HCT116 (cell line): ENCODE measurements around the gene NDE1. TPM values are rescaled to one million over a fixed set of nuclear protein-coding genes. Genes with fewer than 3 reads are reported as not detected.

Source experiments
- ATAC-seq: fragments of 200-7000 bp; cut with Tn5 transposase; 2 replicates; pipeline ENCODE4 v1.9.1; 2020; ENCODE audit warnings: mild to moderate bottlenecking, moderate library complexity
- BruUV-seq: library from RNA; stranded (reverse); fragments of 400-500 nt; replicated peaks from 2 replicates; lab custom pipeline; 2021; lab: Mats Ljungman, UMichigan
- CTCF ChIA-PET: fragments of 300-600 bp; sonication (Branson Sonifier 250); formaldehyde crosslinking; loops from one replicate; lab custom pipeline; 2021; ENCODE audit warnings: antibody characterized with exemption; lab: Charles Lee
- POLR2A ChIA-PET: fragments of 300-600, 350-600 bp; sonication (Branson Sonifier 250); formaldehyde crosslinking; loops from one replicate; lab custom pipeline; 2021; ENCODE audit warnings: antibody characterized with exemption; lab: Charles Lee
- RAD21 ChIA-PET, 2 experiments: fragments of 300-600 bp; sonication (Branson Sonifier 250); formaldehyde crosslinking; loops; one replicate each; lab custom pipeline; 2023; ENCODE audit warnings: low total read pairs in 2 of 2; ENCODE audit not compliant: uncharacterized antibody in 2 of 2, unreplicated experiment in 2 of 2, low non-redundant PET in 1 of 2; lab: Charles Lee
- DNase-seq: peaks from one replicate; pipeline ENCODE4 v3.0.0-alpha.2; 2010; ENCODE audit warnings: low read depth, low spot score
- H2AFZ ChIP-seq: fragments of 200-600 bp; shearing (Covaris generic), sonication (generic); 2 replicates; pipeline ENCODE4 v1.6.1; 2017; ENCODE audit warnings: low read depth, mixed run types, mixed read lengths, antibody characterized with exemption, low read length; ENCODE audit not compliant: poor library complexity, severe bottlenecking
- H3K27ac ChIP-seq: 2 replicates; pipeline ENCODE4 v1.5.1; 2012; ENCODE audit warnings: low read depth, low read length
- H3K27me3 ChIP-seq: fragments of 200-600 bp; sonication (generic); 2 replicates; pipeline ENCODE4 v1.6.1; 2016; ENCODE audit warnings: mixed run types, low read length, mixed read lengths; ENCODE audit not compliant: insufficient read depth
- H3K36me3 ChIP-seq, 2 experiments: fragments of 200-500 bp in 1 of 2; fragments of 200-600 bp in 1 of 2; sonication (Bioruptor generic) in 1 of 2; sonication (generic) in 1 of 2; 2 replicates each; pipeline versions ENCODE4 v1.5.1 to v1.6.1; 2014 to 2016; ENCODE audit warnings: low read length in 2 of 2, inconsistent platforms in 1 of 2, mixed read lengths in 1 of 2, mixed run types in 1 of 2; ENCODE audit not compliant: insufficient read depth in 2 of 2, control insufficient read depth in 1 of 2
- H3K4me1 ChIP-seq, 2 experiments: fragments of 200-600 bp in 1 of 2; sonication (generic) in 1 of 2; 2 replicates each; pipeline versions ENCODE4 v1.5.1 to v1.6.1; 2012 to 2017; ENCODE audit warnings: low read length in 2 of 2, inconsistent platforms in 1 of 2, mild to moderate bottlenecking in 1 of 2, mixed read lengths in 1 of 2, mixed run types in 1 of 2, moderate library complexity in 1 of 2; ENCODE audit not compliant: insufficient read depth in 2 of 2, control insufficient read depth in 1 of 2
- H3K4me2 ChIP-seq: fragments of 200-600 bp; sonication (generic); 2 replicates; pipeline ENCODE4 v1.6.1; 2017; ENCODE audit warnings: mixed run types, low read length, mixed read lengths
- H3K4me3 ChIP-seq, 2 experiments: fragments of 200-600 bp in 1 of 2; sonication (generic) in 1 of 2; replicated peaks in 1 of 2; 2 replicates each; pipeline ENCODE4 v1.5.1; 2011 to 2016; ENCODE audit warnings: low read length in 2 of 2, control low read depth in 1 of 2, low read depth in 1 of 2, mild to moderate bottlenecking in 1 of 2, mixed read lengths in 1 of 2, mixed run types in 1 of 2
- H3K79me2 ChIP-seq: fragments of 200-600 bp; sonication (generic); 2 replicates; pipeline ENCODE4 v1.6.1; 2017; ENCODE audit warnings: mild to moderate bottlenecking, mixed run types, low read length, moderate library complexity, mixed read lengths; ENCODE audit not compliant: insufficient read depth
- H3K9ac ChIP-seq: fragments of 200-600 bp; sonication (generic); 2 replicates; pipeline ENCODE4 v1.6.1; 2016; ENCODE audit warnings: low read length, mixed read lengths
- H3K9me2 ChIP-seq: fragments of 200-600 bp; sonication (generic), shearing (Covaris generic); 2 replicates; pipeline ENCODE4 v1.6.1; 2017; ENCODE audit warnings: mixed run types, mild to moderate bottlenecking, moderate library complexity; ENCODE audit not compliant: insufficient read depth
- H3K9me3 ChIP-seq, 2 experiments: fragments of 200-500 bp in 1 of 2; fragments of 200-600 bp in 1 of 2; sonication (Bioruptor generic) in 1 of 2; sonication (generic) in 1 of 2; 2 replicates each; pipeline ENCODE4 v1.6.1; 2014 to 2017; ENCODE audit warnings: low read length in 2 of 2, mixed read lengths in 2 of 2, inconsistent platforms in 1 of 2, low read depth in 1 of 2, mild to moderate bottlenecking in 1 of 2, mixed run types in 1 of 2, moderate library complexity in 1 of 2; ENCODE audit not compliant: control insufficient read depth in 1 of 2, insufficient read depth in 1 of 2
- H4K20me1 ChIP-seq: fragments of 200-600 bp; sonication (generic), shearing (Covaris generic); 2 replicates; pipeline ENCODE4 v1.6.1; 2017; ENCODE audit warnings: mixed run types, mild to moderate bottlenecking, moderate library complexity; ENCODE audit not compliant: insufficient read depth
- ATF3 ChIP-seq: IDR thresholded peaks from 2 replicates; pipeline ENCODE4 v1.6.1; 2012
- CBX3 ChIP-seq: IDR thresholded peaks from 2 replicates; pipeline ENCODE4 v1.6.1; 2012; ENCODE audit warnings: low read depth
- CTCF ChIP-seq, 3 experiments: fragments of 200-600 bp in 1 of 3; sonication (generic) in 1 of 3; IDR thresholded peaks in 2 of 3; conservative IDR thresholded peaks in 1 of 3; 2 replicates each; pipeline ENCODE4 v1.5.1; 2012 to 2017; ENCODE audit warnings: low read depth in 2 of 3, low read length in 2 of 3, antibody characterized with exemption in 1 of 3, borderline replicate concordance in 1 of 3, control low read depth in 1 of 3, mild to moderate bottlenecking in 1 of 3, mixed read lengths in 1 of 3, mixed run types in 1 of 3, moderate library complexity in 1 of 3; ENCODE audit not compliant: insufficient read depth in 1 of 3
- ELF1 ChIP-seq: IDR thresholded peaks from 2 replicates; pipeline ENCODE4 v1.6.1; 2012; ENCODE audit warnings: low read depth, borderline replicate concordance
- EZH2 ChIP-seq: fragments of 200-600 bp; sonication (generic); IDR thresholded peaks from 2 replicates; pipeline ENCODE4 v1.6.1; 2017; ENCODE audit warnings: antibody characterized with exemption, mixed run types
- MAX ChIP-seq: IDR thresholded peaks from 2 replicates; pipeline ENCODE4 v1.6.1; 2012
- RAD21 ChIP-seq: IDR thresholded peaks from 2 replicates; pipeline ENCODE4 v1.6.1; 2012; ENCODE audit warnings: low read depth, mild to moderate bottlenecking
- SIN3A ChIP-seq: IDR thresholded peaks from 2 replicates; pipeline ENCODE4 v1.6.1; 2012; ENCODE audit warnings: low read depth
- SP1 ChIP-seq: IDR thresholded peaks from 2 replicates; pipeline ENCODE4 v1.6.1; 2012; ENCODE audit warnings: low read depth
- SRF ChIP-seq: IDR thresholded peaks from 2 replicates; pipeline ENCODE4 v1.6.1; 2012; ENCODE audit warnings: low read depth
- ZNF274 ChIP-seq: fragments of 200-500 bp; sonication (Bioruptor generic); IDR thresholded peaks from 2 replicates; pipeline ENCODE4 v1.6.1; 2014; ENCODE audit warnings: mild to moderate bottlenecking, low read depth, low read length, inconsistent platforms
- intact Hi-C: fragments of 100-400 bp; cut with micrococcal nuclease; formaldehyde crosslinking; loops from 2 replicates; pipeline ENCODE4 v1.10.0; 2022
- total RNA-seq: library from RNA; stranded (reverse); gene quantifications from one replicate; pipeline ENCODE4 v1.2.1, GENCODE V29; 2021; ENCODE audit not compliant: unreplicated experiment
- TF ChIP-seq, protein P1 (sequence below): IDR thresholded peaks from 2 replicates; pipeline ENCODE4 v1.6.1; 2012; ENCODE audit warnings: low read depth

NDE1 gene
- total RNA-seq, 1 experiment from 2014 or later = 103 TPM

DNA sequence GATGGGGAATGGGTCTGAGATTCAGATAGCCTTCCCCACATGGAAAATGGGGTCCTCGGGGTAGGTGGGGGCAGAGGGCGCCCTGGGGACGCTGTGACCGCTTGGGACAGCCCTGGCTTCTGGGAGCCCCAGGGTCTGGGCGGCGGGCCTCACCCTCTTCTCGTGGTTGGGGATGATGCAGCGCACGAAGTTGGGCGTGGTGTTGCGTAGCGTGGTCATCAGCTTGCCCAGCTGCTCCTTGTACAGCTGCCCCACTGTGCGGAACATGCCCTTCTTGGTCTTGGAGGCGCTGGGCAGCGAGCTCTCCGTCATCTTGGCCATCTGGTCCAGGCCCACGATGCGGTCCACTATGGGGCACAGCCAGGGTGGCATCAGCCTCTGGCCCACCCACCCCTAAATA lies 99.9 kb downstream of the NDE1 start:
- Histone ChIP-seq H3K79me2 (no peaks in the 10 kb centered on the region), H3K4me3 (no peak overlapping the region), H3K9me2 (no peaks in the 10 kb centered on the region), H3K27me3 (no peaks in the 10 kb centered on the region), H3K9me3 (no peaks in the 10 kb centered on the region), H4K20me1 (no peaks in the 10 kb centered on the region), H3K4me1 (peaks cover 0 to 3% of the 10 kb centered on the region in 2 experiments; a peak in 3 of 4 replicates), H3K27ac (no peak overlapping the region), H3K4me2 (no peak overlapping the region), H3K36me3 (no peaks in the 10 kb centered on the region), H2AFZ (no peak overlapping the region), H3K9ac (no peak overlapping the region)
- DNase-seq (no peak), ATAC-seq (no peak)
- no TSS peak for BruUV-seq
- POLR2A ChIA-PET = interaction anchor here (0.5 kb wide), 1 partner anchor 157 kb away, joined by 3 read pairs; no protein-coding TSS in a partner anchor
- RAD21 ChIA-PET = no interaction called here
- no peak for TF ChIP-seq SIN3A
- TF ChIP-seq SRF = no peak
- no peak for TF ChIP-seq ZNF274
- no peak for TF ChIP-seq CBX3
- TF ChIP-seq ELF1 = no peak
- no peak for TF ChIP-seq RAD21
- no peak for TF ChIP-seq EZH2
- TF ChIP-seq, protein P1, sequence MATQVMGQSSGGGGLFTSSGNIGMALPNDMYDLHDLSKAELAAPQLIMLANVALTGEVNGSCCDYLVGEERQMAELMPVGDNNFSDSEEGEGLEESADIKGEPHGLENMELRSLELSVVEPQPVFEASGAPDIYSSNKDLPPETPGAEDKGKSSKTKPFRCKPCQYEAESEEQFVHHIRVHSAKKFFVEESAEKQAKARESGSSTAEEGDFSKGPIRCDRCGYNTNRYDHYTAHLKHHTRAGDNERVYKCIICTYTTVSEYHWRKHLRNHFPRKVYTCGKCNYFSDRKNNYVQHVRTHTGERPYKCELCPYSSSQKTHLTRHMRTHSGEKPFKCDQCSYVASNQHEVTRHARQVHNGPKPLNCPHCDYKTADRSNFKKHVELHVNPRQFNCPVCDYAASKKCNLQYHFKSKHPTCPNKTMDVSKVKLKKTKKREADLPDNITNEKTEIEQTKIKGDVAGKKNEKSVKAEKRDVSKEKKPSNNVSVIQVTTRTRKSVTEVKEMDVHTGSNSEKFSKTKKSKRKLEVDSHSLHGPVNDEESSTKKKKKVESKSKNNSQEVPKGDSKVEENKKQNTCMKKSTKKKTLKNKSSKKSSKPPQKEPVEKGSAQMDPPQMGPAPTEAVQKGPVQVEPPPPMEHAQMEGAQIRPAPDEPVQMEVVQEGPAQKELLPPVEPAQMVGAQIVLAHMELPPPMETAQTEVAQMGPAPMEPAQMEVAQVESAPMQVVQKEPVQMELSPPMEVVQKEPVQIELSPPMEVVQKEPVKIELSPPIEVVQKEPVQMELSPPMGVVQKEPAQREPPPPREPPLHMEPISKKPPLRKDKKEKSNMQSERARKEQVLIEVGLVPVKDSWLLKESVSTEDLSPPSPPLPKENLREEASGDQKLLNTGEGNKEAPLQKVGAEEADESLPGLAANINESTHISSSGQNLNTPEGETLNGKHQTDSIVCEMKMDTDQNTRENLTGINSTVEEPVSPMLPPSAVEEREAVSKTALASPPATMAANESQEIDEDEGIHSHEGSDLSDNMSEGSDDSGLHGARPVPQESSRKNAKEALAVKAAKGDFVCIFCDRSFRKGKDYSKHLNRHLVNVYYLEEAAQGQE = no peak
- no peak for TF ChIP-seq SP1
- TF ChIP-seq MAX = no peak
- TF ChIP-seq CTCF (IDR thresholded peaks at IDR 0.05 in 2 of 3, conservative IDR thresholded peaks at IDR 0.05 in 1 of 3; ENCODE audit: borderline replicate concordance in 1 of 3, insufficient read depth in 1 of 3, low read depth in 2 of 3, low read length in 2 of 3) = no peak
- TF ChIP-seq ATF3 = no peak
- intact Hi-C loops = no loop called here
- CTCF ChIA-PET = no interaction called here
